GM10266 (cell line): ENCODE measurements around the gene MGAT2.

Experiments
- DNase-seq: peaks from one replicate; pipeline ENCODE4 v3.0.0; 2012; ENCODE audit errors: extremely low spot score
- TF ChIP-seq, protein P1 (sequence below): IDR thresholded peaks from 2 replicates; pipeline ENCODE4 v1.5.1; 2012; ENCODE audit warnings: mild to moderate bottlenecking, low read depth; ENCODE audit not compliant: control insufficient read depth, insufficient read depth; ENCODE audit errors: missing control alignments

Gene MGAT2

DNA sequence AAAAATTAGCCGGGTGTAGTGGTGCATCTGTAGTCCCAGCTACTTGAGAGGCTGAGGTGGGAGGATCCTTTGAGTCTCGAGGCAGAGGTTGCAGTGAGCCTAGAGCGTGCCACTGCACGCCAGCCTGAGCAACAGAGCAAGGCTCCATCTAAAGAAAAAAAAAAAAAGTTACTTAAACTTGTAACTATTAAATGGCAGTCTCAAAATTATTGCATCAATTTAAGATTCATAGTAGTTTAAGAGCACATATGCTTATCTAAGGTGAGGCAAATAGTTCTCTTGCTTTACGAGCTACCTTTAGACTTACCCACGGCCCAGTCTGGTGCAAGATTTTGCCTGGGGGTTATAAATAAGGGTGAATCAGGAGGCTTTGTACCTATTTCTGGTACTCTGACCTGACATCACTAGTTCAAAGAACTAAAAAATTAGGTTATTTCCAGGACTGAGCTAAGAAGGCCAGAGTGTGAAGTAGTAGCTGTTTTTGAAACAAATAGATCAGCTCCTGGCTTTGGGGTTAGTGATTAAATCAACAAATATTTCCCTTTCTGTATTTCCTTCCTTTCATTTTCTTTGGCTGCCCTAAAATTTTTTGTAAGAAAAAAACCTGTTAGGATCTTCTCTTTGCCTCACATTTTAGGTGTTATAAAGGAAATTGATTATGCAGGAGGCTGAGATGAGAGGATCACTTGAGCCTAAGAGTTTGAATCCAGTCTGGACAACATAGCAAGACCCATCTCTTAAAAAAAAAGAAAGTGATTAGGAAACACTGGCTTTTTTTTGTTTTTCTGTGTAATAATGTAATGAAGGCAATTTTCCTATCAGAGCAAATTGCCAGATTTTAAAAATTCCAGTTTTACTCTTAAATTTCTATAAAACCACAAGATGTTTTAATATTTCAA lies 3.6 kb downstream of the MGAT2 start:
- DNase-seq: peak; percentile 47
- TF ChIP-seq, protein P1, sequence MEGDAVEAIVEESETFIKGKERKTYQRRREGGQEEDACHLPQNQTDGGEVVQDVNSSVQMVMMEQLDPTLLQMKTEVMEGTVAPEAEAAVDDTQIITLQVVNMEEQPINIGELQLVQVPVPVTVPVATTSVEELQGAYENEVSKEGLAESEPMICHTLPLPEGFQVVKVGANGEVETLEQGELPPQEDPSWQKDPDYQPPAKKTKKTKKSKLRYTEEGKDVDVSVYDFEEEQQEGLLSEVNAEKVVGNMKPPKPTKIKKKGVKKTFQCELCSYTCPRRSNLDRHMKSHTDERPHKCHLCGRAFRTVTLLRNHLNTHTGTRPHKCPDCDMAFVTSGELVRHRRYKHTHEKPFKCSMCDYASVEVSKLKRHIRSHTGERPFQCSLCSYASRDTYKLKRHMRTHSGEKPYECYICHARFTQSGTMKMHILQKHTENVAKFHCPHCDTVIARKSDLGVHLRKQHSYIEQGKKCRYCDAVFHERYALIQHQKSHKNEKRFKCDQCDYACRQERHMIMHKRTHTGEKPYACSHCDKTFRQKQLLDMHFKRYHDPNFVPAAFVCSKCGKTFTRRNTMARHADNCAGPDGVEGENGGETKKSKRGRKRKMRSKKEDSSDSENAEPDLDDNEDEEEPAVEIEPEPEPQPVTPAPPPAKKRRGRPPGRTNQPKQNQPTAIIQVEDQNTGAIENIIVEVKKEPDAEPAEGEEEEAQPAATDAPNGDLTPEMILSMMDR: no peak

GRCh38 chr14:49633640-49634546 lies 13.3 kb downstream of the MGAT2 start:
- TF ChIP-seq, protein P1: peak; percentile 96
- peak; percentile 95 for DNase-seq

GRCh38 chr14:49634547-49635334 lies 14.1 kb downstream of the MGAT2 start, which contains the start of gene DNAAF2:
Gene DNAAF2 (minus strand): TSS chr14:49635244. CDS start chr14:49635149, 95 bp downstream.
- TF ChIP-seq, protein P1: no peak
- peak; percentile 54 for DNase-seq

GRCh38 chr14:49636866-49637265 lies 16.3 kb downstream of the MGAT2 start:
- TF ChIP-seq, protein P1: no peak
- DNase-seq: no peak

DNA sequence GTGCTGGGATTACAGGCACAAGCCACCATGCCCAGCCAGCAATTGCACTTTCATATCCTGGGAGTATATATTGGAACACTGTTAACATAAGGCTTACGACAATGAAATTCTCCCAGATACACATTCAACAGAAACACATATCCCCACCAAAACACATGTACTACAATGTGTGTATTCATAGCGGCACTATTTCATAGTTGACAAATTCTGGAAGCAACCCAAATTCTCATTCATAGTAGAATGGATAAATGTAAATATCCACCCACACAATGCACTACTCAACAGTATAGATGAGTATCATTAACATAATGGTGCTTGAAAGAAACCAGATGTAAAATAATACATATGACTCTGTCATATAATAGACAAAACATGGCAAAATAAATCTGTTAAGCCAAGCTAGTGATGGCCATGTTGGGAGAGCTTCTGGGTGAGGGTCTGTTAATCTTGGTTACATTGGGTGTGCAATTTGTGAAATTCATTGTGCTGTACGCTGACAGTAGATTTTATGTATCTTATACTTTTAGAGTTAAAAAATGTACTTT lies 17.0 kb downstream of the MGAT2 start:
- TF ChIP-seq, protein P1: no peak
- DNase-seq: no peak

DNA sequence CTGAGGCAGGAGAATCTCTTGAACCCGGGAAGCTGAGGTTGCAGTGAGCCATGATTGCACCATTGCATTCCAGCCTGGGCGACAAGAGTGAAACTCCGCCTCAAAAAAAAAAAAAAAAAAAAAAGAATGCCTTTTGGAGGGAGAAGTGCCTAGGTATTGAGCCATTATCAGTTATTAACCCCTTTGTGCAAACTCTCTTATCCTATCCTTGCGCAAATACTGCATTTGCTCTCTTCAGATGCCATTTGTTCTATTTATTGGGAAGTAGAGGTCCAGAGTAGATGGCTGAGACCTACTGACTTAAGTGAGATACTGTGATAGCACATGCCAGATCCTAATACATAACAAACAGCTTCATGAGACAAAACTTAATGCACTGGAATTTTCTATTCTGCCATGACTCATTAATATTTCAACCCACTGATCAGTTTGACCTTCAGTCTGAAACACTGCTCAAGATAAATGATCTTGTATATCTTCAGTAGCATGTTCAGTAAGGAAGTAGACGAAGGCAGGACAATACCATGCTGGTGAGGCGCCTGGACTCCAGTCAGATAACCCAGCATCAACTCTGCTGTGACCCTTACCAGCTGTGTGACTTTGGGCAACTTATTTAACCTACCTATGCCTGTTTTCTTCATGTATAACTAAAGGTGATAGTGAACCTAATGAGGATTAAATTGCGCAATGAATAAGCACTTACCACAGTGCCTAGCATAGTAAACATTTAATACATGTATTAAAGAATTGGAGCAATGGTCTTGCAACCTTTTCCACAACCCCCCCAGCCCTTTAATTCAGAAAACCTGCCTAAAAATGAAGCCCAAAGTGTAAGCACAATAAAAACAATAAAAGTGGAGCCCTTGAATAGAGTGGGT lies 20.2 kb downstream of the MGAT2 start:
- TF ChIP-seq, protein P1: no peak
- no peak for DNase-seq
